Measurements from ENCODE around the gene MAN2A2.

- peak; percentile 38 to 81 (median 55) for TF ChIP-seq CTCF (IDR thresholded peaks at IDR 0.05)
- TF ChIP-seq POLR2A (IDR thresholded peaks at IDR 0.05) = no peak
These were observed 31.3 kb downstream of the MAN2A2 start for GRCh38 chr15:90934256-90934948.
